Panc1 (cell line): ENCODE measurements around the gene PPP4R3B.

ENCODE experiments used
- CTCF ChIP-seq: fragments of 450-650 bp; IDR thresholded peaks from 2 replicates; pipeline ENCODE4 v1.5.1; 2017; ENCODE audit warnings: mild to moderate bottlenecking
- POLR2AphosphoS5 ChIP-seq: IDR thresholded peaks from 2 replicates; pipeline ENCODE4 v1.6.1; 2012; ENCODE audit warnings: mild to moderate bottlenecking, low read depth, low read length, moderate library complexity
- REST ChIP-seq, 2 experiments: IDR thresholded peaks; 2 replicates each; pipeline ENCODE4 v1.6.1; 2011 to 2012; ENCODE audit warnings: low read depth in 2 of 2, control low read depth in 1 of 2, low read length in 1 of 2, mild to moderate bottlenecking in 1 of 2, moderate library complexity in 1 of 2; ENCODE audit not compliant: insufficient read depth in 1 of 2

- TF ChIP-seq CTCF (no peak), POLR2AphosphoS5 (no peak), REST (IDR thresholded peaks at IDR 0.05; ENCODE audit: insufficient read depth in 1 of 2, low read depth in 2 of 2, low read length in 1 of 2) (no peak)
Measured at GRCh38 chr2:55560855-55561254, 56.6 kb downstream of the PPP4R3B start.
